PC-9 (cell line): ENCODE data around the gene TOX3. TPM values are rescaled to one million over a fixed set of nuclear protein-coding genes. Genes with fewer than 3 reads are reported as not detected.

Source experiments
- BruUV-seq: library from RNA; stranded (reverse); fragments of 400-500 nt; replicated peaks from 2 replicates; lab custom pipeline; 2021; lab: Mats Ljungman, UMichigan
- CTCF ChIA-PET: fragments of 300-600 bp; sonication (Branson Sonifier 250); formaldehyde crosslinking; loops from one replicate; lab custom pipeline; 2022; ENCODE audit warnings: antibody characterized with exemption; lab: Charles Lee
- POLR2A ChIA-PET: fragments of 300-600 bp; sonication (Branson Sonifier 250); formaldehyde crosslinking; loops from one replicate; lab custom pipeline; 2022; ENCODE audit warnings: antibody characterized with exemption; ENCODE audit not compliant: unreplicated experiment; lab: Charles Lee
- DNase-seq, 2 experiments: peaks; one replicate each; pipeline versions ENCODE4 v3.0.0 to v3.0.0-alpha.2; 2015 to 2022; ENCODE audit warnings: mixed read lengths in 1 of 2
- H2AFZ ChIP-seq: fragments of 200-600 bp; sonication (generic); 2 replicates; pipeline ENCODE4 v1.8.1; 2017; ENCODE audit warnings: antibody characterized with exemption
- H3F3A ChIP-seq: fragments of 200-600 bp; sonication (generic); 2 replicates; pipeline ENCODE4 v1.8.1; 2017; ENCODE audit warnings: antibody characterized with exemption, mild to moderate bottlenecking, low read depth; ENCODE audit not compliant: insufficient read depth
- H3K27ac ChIP-seq: fragments of 200-600 bp; sonication (generic); 2 replicates; pipeline ENCODE4 v1.6.1; 2016; ENCODE audit warnings: mixed run types
- H3K27me3 ChIP-seq: fragments of 200-600 bp; sonication (generic); 2 replicates; pipeline ENCODE4 v1.6.1; 2016; ENCODE audit warnings: low read depth, mixed run types; ENCODE audit not compliant: insufficient read depth
- H3K36me3 ChIP-seq: fragments of 200-600 bp; sonication (generic); 2 replicates; pipeline ENCODE4 v1.6.1; 2016; ENCODE audit warnings: low read depth, mixed run types
- H3K4me1 ChIP-seq: fragments of 200-600 bp; sonication (generic); replicated peaks from 2 replicates; pipeline ENCODE4 v1.6.1; 2016; ENCODE audit warnings: mixed run types; ENCODE audit not compliant: insufficient read depth
- H3K4me2 ChIP-seq: fragments of 200-600 bp; sonication (generic); 2 replicates; pipeline ENCODE4 v1.6.1; 2017; ENCODE audit warnings: mixed run types
- H3K4me3 ChIP-seq: fragments of 200-600 bp; sonication (generic); 2 replicates; pipeline ENCODE4 v1.6.1; 2016; ENCODE audit warnings: mixed run types
- H3K79me2 ChIP-seq: fragments of 200-600 bp; sonication (generic); 2 replicates; pipeline ENCODE4 v1.6.1; 2017; ENCODE audit warnings: low read depth, mixed run types
- H3K9me2 ChIP-seq: fragments of 200-600 bp; sonication (generic); 2 replicates; pipeline ENCODE4 v1.8.1; 2017; ENCODE audit warnings: mild to moderate bottlenecking; ENCODE audit not compliant: insufficient read depth
- H3K9me3 ChIP-seq: fragments of 200-600 bp; sonication (generic); 2 replicates; pipeline ENCODE4 v1.8.1; 2016; ENCODE audit warnings: low read depth; ENCODE audit not compliant: insufficient read depth
- H4K20me1 ChIP-seq: fragments of 200-600 bp; sonication (generic); 2 replicates; pipeline ENCODE4 v1.8.1; 2017; ENCODE audit not compliant: insufficient read depth
- CTCF ChIP-seq: fragments of 200-600 bp; sonication (generic); conservative IDR thresholded peaks from 2 replicates; pipeline ENCODE4 v1.6.1; 2017; ENCODE audit warnings: mixed run types, antibody characterized with exemption, mild to moderate bottlenecking, moderate library complexity
- EZH2 ChIP-seq: fragments of 200-600 bp; sonication (generic); IDR thresholded peaks from 2 replicates; pipeline ENCODE4 v1.8.0; 2017; ENCODE audit warnings: antibody characterized with exemption, low read depth
- intact Hi-C: fragments of 100-400 bp; cut with micrococcal nuclease; formaldehyde crosslinking; loops from one replicate; pipeline ENCODE4 v1.10.0; 2022; ENCODE audit not compliant: unreplicated experiment
- total RNA-seq: library from RNA; stranded (reverse); gene quantifications from 2 replicates; pipeline ENCODE4 v1.2.3, GENCODE V29; 2021

TOX3 gene
- total RNA-seq, 1 experiment from 2014 or later: not detected

GRCh38 chr16:52515068-52515671 lies 31.8 kb downstream of the TOX3 start:
- H3K4me1 ChIP-seq: no peaks in the 10 kb centered on the region
- no peak for DNase-seq
- H2AFZ ChIP-seq: no peak overlapping the region
- CTCF ChIA-PET: no interaction called here
- no peaks in the 10 kb centered on the region for H3K36me3 ChIP-seq
- TF ChIP-seq CTCF (no peak), EZH2 (no peak)
- no peaks in the 10 kb centered on the region for H3K9me3 ChIP-seq
- no peaks in the 10 kb centered on the region for H3K79me2 ChIP-seq
- no peaks in the 10 kb centered on the region for H3K27me3 ChIP-seq
- BruUV-seq: no TSS peak
- POLR2A ChIA-PET: no interaction called here
- no peaks in the 10 kb centered on the region for H3F3A ChIP-seq
- no peaks in the 10 kb centered on the region for H3K9me2 ChIP-seq
- no peaks in the 10 kb centered on the region for H4K20me1 ChIP-seq
- no peak overlapping the region for H3K4me2 ChIP-seq
- no peak overlapping the region for H3K27ac ChIP-seq
- H3K4me3 ChIP-seq: no peak overlapping the region
- intact Hi-C loops: no loop called here

- no peak overlapping the region for H3K4me2 ChIP-seq
- no peak overlapping the region for H2AFZ ChIP-seq
- no peaks in the 10 kb centered on the region for H3K79me2 ChIP-seq
- no peaks in the 10 kb centered on the region for H3K9me2 ChIP-seq
- H3F3A ChIP-seq: no peaks in the 10 kb centered on the region
- POLR2A ChIA-PET: no interaction called here
- H3K4me1 ChIP-seq: no peaks in the 10 kb centered on the region
- no peak for TF ChIP-seq EZH2
- no peak for TF ChIP-seq CTCF
- no peak overlapping the region for H3K4me3 ChIP-seq
- no peaks in the 10 kb centered on the region for H4K20me1 ChIP-seq
- no peaks in the 10 kb centered on the region for H3K27me3 ChIP-seq
- no peaks in the 10 kb centered on the region for H3K9me3 ChIP-seq
- no peaks in the 10 kb centered on the region for H3K36me3 ChIP-seq
- intact Hi-C loops: no loop called here
- CTCF ChIA-PET: no interaction called here
- no peak overlapping the region for H3K27ac ChIP-seq
- no peak for DNase-seq
- no TSS peak for BruUV-seq
Observed at GRCh38 chr16:52512297-52512987, 34.5 kb downstream of the TOX3 start.

GRCh38 chr16:52501746-52502145 lies 45.2 kb downstream of the TOX3 start:
- no peak overlapping the region for H3K4me3 ChIP-seq
- TF ChIP-seq EZH2 (no peak), CTCF (no peak)
- no peaks in the 10 kb centered on the region for H3K27me3 ChIP-seq
- ChIA-PET CTCF (no interaction called here), POLR2A (no interaction called here)
- no peaks in the 10 kb centered on the region for H3K36me3 ChIP-seq
- intact Hi-C loops: no loop called here
- no peaks in the 10 kb centered on the region for H4K20me1 ChIP-seq
- no peaks in the 10 kb centered on the region for H3F3A ChIP-seq
- no peak overlapping the region for H3K27ac ChIP-seq
- H3K79me2 ChIP-seq: no peaks in the 10 kb centered on the region
- no peak overlapping the region for H2AFZ ChIP-seq
- no peaks in the 10 kb centered on the region for H3K9me2 ChIP-seq
- no peak for DNase-seq
- no TSS peak for BruUV-seq
- no peak overlapping the region for H3K4me2 ChIP-seq
- no peaks in the 10 kb centered on the region for H3K9me3 ChIP-seq
- no peaks in the 10 kb centered on the region for H3K4me1 ChIP-seq
